ENCODE data around the gene PAM.
"Not testable (repeated sequence)": the region's sequence is repeated elsewhere in the genome, so short reads cannot be mapped to it uniquely, and the experiment has no call there.

The PAM gene

DNA sequence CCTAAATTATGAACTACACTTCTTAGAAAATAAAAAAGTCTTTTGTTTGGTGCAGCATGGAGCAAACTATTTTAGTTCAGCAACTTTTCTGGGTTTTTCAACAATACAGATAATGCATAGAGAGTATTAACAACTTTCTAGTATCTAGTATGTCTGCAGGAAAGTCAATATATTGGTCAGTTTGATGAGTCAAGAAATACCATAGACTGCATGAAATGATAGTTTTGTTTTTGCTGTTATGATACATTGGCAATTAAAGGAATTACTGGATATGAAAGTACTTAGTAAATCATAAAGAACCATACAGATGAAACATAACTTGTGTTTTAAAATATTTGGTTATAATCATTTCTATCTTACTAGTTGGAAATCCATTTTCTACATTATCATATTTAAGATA, 191.3 kb downstream of the PAM start:
- DNase-seq = no peak

- no peak for DNase-seq
Measured at GRCh38 chr5:102946971-102947370, 191.9 kb downstream of the PAM start.

DNA sequence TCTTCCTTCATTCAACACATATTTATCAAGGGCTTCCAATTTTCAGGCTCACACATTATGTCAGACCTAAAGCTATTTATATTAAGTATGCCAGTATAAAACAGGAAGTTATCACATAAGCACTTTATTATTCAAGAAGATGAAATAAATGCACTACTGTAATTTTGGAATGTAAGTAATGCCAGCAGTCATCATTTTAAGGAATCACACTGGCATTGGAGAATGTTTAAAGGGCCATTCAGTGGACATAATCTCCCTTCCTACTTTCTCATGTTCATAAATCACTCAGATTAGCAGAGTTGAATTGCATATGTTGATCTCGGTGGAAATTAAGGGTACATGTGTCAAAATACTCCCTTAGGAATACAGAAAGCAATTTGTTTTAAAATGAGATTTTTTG, 200.4 kb downstream of the PAM start:
- no peak for DNase-seq

- no peak for DNase-seq
Measured at GRCh38 chr5:102956599-102956998, 201.5 kb downstream of the PAM start.

- no peak for DNase-seq
Measured at GRCh38 chr5:102957141-102957540, 202.0 kb downstream of the PAM start.

DNA sequence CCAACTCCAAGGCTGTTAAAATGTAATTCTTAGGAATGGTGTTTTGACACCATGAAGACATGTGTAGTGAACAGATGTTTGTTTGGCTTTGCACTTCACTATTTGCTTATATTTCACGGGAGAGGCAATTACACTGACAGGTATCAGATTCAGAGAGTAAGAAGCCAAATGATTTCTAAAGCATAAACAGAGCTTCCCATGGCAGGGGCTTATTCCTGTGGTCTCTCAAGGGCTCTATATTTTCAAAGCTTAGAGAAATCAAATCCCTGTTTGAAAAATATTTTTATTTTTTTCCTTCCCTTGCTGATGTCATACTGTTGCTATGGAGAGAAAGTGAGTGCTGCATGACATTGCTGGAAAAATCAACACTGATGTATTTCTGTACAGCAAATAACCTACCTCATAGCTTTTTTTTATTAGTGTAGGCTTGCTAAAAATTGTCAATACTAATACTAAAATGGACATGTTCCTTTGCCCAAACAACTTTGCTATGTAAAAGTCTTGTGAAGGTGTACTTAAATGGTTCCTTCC, 203.4 kb downstream of the PAM start:
- no peak for DNase-seq

GRCh38 chr5:102959055-102959454, 203.9 kb downstream of the PAM start:
- DNase-seq = no peak

DNA sequence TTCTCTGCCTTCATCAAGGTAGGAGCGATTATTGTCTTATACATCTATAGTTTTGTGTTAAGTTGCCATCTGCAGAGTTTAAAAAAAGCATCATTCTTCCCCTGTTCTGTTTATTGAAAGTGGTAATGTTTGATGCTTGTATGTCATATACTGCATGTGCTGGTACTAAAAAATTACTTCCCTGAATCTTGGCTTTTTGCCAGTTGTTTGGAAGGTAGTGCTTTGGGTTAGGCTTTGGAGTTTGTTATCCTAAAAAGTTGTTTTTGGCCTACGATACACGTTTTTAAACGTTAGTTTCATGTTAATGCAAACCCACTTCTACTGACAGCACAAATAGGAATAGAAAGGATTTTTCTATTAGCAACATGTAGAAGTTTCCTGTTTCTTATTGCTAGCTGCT, 206.6 kb downstream of the PAM start:
- no peak for DNase-seq

- no peak for DNase-seq
Measured at GRCh38 chr5:102965653-102966052, 210.5 kb downstream of the PAM start.

GRCh38 chr5:102969641-102970040, 214.5 kb downstream of the PAM start:
- DNase-seq = no peak

- DNase-seq = no peak
Measured at GRCh38 chr5:102971676-102972293, 216.7 kb downstream of the PAM start.

- DNase-seq = no peak
Measured at GRCh38 chr5:102974177-102974576, 219.1 kb downstream of the PAM start.

- DNase-seq = no peak
Measured at GRCh38 chr5:102975045-102975444, 219.9 kb downstream of the PAM start.

DNA sequence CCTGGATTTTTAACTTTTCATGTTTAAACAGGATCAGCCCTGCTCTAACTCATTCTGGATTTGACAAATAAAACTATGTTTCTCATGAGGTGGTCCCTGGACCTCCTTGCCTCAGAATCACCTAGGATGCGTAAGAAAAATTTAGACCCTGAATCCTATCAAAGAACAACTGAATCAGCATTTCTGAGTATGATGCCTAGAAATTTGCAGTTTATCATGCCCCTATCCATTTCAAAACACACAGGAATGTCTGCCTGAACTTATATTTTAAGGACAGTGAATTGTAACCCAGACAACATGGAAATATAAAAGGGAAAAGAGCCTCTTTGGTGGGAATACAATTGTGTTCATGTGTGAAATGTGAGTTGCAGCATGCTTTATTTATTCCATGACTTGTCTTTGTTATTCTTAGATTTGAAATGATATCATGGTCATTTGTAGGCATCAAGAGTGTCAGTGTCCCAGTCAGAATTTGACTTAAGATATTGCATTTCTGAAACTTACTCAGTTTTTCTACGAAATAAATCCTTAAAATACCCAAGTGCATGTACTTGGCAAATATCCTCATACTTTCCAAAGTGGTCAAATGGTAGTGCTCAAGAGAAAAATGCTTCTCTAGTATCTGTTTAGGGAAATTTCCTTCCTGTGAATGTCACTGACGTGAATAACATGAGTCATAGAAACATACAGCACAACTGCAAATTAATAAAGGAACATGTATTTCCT, 220.5 kb downstream of the PAM start:
- DNase-seq = no peak

GRCh38 chr5:102981957-102982635, 227.0 kb downstream of the PAM start:
- no peak for DNase-seq

- no peak for DNase-seq
Measured at GRCh38 chr5:102986074-102986473, 231.0 kb downstream of the PAM start.

- no peak for DNase-seq
Measured at GRCh38 chr5:102988459-102988858, 233.4 kb downstream of the PAM start.

DNA sequence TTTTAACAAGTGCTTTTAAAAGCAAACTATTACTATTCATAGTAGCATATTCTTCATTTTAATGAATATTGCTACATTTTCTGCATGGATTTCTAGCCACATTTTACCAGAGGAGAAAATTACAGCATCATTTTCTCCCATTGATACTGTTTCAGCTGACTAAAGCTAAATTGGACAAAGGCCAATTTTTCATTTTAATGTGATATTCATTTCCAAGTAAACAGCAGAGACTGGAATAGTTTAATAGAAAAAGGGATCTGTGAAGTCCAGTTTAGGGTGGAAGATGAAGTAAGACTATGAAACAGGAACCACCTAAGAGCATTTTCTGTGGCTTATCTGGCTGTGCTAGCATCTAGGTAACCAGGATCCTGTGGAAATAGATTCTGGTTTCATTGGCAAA, 236.7 kb downstream of the PAM start:
- no peak for DNase-seq

DNA sequence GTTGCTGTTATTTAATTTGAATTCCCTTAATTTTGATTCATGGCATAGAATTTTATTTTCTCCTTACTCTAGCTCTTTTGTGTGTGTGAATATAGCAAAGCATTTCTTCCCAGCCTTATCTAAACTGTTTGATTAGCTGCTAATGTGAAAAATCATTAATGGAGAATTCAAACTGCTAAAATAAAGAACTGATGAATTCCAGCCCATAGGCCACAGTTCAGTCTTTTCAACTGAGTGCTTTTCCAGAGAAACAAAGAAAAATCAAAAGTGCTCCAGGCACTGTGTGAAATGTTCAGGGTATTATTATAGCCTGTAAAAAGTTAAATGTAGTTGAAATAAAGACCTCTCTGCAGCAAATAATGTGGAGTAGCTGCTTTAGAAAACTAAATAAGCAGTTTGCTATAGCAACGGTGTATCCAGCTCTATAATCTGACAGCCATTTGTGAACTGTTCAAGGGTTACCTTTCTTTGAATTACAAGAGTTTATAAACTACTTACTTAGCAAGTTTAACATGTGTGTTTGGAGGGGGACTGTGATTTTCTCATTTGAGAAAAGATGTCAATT, 241.0 kb downstream of the PAM start:
- no peak for DNase-seq

- no peak for DNase-seq
Measured at GRCh38 chr5:102998224-102998623, 243.1 kb downstream of the PAM start.

DNA sequence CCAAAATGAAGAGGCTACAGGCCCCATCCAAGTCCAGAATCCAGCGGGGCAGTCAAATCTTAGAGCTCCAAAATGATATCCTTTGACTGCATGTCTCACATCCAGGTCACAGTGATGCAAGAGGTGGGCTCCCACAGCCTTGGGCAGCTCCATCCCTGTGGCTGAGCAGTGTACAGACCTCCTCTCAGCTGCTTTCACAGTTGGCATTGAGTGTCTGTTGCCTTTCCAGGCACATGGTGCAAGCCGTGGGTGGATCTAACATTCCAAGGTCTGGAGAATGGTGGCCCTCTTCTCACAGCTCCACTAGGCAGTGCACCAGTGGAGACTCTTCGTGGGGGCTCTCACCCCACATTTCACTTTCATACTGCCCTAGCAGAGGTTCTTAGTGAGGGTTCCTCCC, 244.1 kb downstream of the PAM start:
- DNase-seq = no peak

DNA sequence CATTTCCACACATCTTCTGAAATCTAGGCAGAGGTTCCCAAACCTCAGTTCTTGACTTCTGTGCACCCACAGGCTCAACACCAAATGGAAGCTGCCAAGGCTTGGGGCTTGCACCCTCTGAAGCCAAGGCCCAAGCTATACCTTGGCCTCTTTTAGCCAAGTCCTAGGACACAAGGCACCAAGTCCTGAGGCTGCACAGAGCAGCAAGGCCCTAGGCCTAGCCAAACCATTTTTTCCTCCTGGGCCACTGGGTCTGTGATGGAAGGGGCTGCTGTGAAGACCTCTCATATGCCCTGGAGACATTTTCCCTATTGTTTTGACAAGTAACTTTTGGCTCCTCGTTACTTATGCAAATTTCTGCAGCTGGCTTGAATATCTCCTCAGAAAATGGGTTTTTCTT, 244.5 kb downstream of the PAM start:
- not testable (repeated sequence) for DNase-seq

DNA sequence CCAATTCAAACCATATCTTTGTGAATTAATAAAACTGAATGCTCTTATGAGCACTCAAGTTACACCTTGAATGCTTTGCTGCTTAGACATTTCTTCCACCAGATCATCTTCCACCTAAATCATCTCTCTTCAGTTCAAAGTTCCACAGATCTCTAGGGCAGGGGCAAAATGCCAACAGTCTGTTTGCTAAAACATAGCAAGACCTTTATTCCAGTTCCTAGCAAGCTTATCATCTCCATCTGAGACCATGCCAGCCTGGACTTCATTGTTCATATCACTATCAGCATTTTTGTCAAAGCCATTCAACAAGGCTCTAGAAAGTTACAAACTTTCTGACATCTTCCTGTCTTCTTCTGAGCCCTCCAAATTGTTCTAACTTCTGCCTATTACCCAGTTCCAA, 245.0 kb downstream of the PAM start:
- DNase-seq = no peak

- no peak for DNase-seq
Measured at GRCh38 chr5:103003872-103004271, 248.8 kb downstream of the PAM start.
